Measurements from ENCODE around the gene INHA. TPM values are rescaled to one million over a fixed set of nuclear protein-coding genes. Genes with fewer than 3 reads are reported as not detected.

Gene INHA
- polyA plus RNA-seq, 1 of the 3 experiments (the other 2 are of a cell fraction), result 1.2 TPM

GRCh38 chr2:219533930-219534661 is 38.0 kb upstream of the INHA start (continued):
- TF ChIP-seq USF2 (IDR thresholded peaks at IDR 0.05; ENCODE audit: borderline replicate concordance, low read depth, low read length) (no peak), SIN3A (IDR thresholded peaks at IDR 0.05; ENCODE audit: borderline replicate concordance, low read depth, low read length) (no peak), EZH2phosphoT487 (IDR thresholded peaks at IDR 0.05; ENCODE audit: borderline replicate concordance, low read depth) (no peak), RCOR1 (IDR thresholded peaks at IDR 0.05; ENCODE audit: low read length) (no peak)

GRCh38 chr2:219536425-219536824 is 35.7 kb upstream of the INHA start:
- 88% methylated on average over 15 of the region's 16 CpGs for WGBS (ENCODE audit: low lambda C conversion rate)
- DNase-seq, result no peak
- no peaks in the 10 kb centered on the region for H3K9me2 ChIP-seq
- H3K79me2 ChIP-seq (ENCODE audit: insufficient read depth), result no peaks in the 10 kb centered on the region
- H3K36me3 ChIP-seq (replicated peaks in 1 of 2; ENCODE audit: control insufficient read depth in 1 of 2, insufficient read depth in 2 of 2, low read length in 1 of 2), result peaks cover 9 to 28% of the 10 kb centered on the region in 2 experiments
- peaks cover 10% of the 10 kb centered on the region for H4K20me1 ChIP-seq (ENCODE audit: insufficient read depth)
- peaks cover 0 to 7% of the 10 kb centered on the region in 2 experiments; a peak in 1 of 4 replicates for H3K4me1 ChIP-seq (ENCODE audit: control insufficient read depth in 1 of 2, insufficient read depth in 2 of 2, low read depth in 1 of 2, low read length in 1 of 2)
- ChIA-PET CTCF (interaction anchor here (1.2 to 62.1 kb wide), 6 partner anchors 8 to 147 kb away, joined by 3 to 2824 read pairs (median 14); partner anchors contain the start of genes ASIC4 and GMPPA), POLR2A (no interaction called here)
- no peaks in the 10 kb centered on the region for H3F3A ChIP-seq (replicated peaks; ENCODE audit: insufficient read depth)
- no peaks in the 10 kb centered on the region for H3K9me3 ChIP-seq
- no peak overlapping the region for H2AFZ ChIP-seq (ENCODE audit: low read depth)
- TF ChIP-seq TAF1 (IDR thresholded peaks at IDR 0.05; ENCODE audit: borderline replicate concordance, low read depth, low read length) (no peak), FOXM1 (IDR thresholded peaks at IDR 0.05; ENCODE audit: low read depth) (no peak), RCOR1 (IDR thresholded peaks at IDR 0.05; ENCODE audit: low read length) (no peak), ELF1 (IDR thresholded peaks at IDR 0.05) (no peak), FOSL2 (IDR thresholded peaks at IDR 0.05; ENCODE audit: borderline replicate concordance, low read depth) (no peak), USF1 (IDR thresholded peaks at IDR 0.05; ENCODE audit: borderline replicate concordance, low read depth) (no peak), RXRA (IDR thresholded peaks at IDR 0.05; ENCODE audit: borderline replicate concordance, low read depth) (no peak), ZBTB33 (IDR thresholded peaks at IDR 0.05; ENCODE audit: borderline replicate concordance, low read depth) (no peak), NFIC (IDR thresholded peaks at IDR 0.05; ENCODE audit: borderline replicate concordance) (no peak), IRF3 (IDR thresholded peaks at IDR 0.05; ENCODE audit: low read depth, low read length) (no peak)
- no peak overlapping the region for H3K27ac ChIP-seq (ENCODE audit: low read depth in 2 of 2, low read length in 1 of 2)
- no peak overlapping the region for H3K9ac ChIP-seq
- no peaks in the 10 kb centered on the region for H3K27me3 ChIP-seq (ENCODE audit: insufficient read depth)
- no peak overlapping the region for H3K4me2 ChIP-seq
- no peak overlapping the region for H3K4me3 ChIP-seq (ENCODE audit: low read depth in 2 of 2, low read length in 1 of 2)
